ENCODE measurements around the gene LEKR1.

Gene LEKR1

DNA sequence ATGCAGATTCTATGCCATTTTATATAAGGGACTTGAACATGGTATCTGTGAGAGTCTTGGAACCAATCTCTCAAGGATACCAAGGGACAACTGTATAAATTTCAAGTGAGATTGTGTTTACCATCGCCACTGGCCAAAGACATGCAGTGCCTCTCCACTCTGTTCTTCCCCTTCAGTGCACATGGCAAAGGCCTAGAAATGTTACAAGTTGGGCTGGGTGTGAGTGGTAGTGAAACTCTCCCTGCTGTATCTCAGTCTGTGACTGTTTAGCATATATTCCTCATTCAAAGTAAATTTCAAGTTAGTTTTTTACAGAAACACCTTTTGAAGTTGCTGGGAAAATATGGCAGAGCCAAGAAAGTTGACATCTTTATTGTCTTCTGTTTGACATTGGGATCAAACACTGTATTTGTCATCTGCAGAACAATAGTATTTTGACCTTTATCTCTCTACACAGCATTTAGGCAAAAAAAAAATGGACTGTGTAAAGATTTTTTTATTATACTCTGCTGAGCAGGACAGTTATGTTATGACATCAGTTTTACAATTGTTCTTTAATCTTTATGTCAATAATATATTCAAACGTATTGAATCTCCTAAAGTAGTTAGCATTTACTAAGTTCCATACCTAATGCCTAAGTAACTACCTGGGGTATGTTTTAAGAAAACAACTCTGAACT is 232.4 kb downstream of the LEKR1 start:
- no peak for DNase-seq (ENCODE audit: low read depth in 2 of 2)

GRCh38 chr3:157059181-157059580 is 233.0 kb downstream of the LEKR1 start:
- no peak for DNase-seq (ENCODE audit: low read depth in 2 of 2)

- DNase-seq (ENCODE audit: low read depth in 2 of 2): no peak
These were observed 233.5 kb downstream of the LEKR1 start for GRCh38 chr3:157059661-157060060.

- DNase-seq (ENCODE audit: low read depth in 2 of 2): no peak
These were observed 235.1 kb downstream of the LEKR1 start for GRCh38 chr3:157061265-157061664.

DNA sequence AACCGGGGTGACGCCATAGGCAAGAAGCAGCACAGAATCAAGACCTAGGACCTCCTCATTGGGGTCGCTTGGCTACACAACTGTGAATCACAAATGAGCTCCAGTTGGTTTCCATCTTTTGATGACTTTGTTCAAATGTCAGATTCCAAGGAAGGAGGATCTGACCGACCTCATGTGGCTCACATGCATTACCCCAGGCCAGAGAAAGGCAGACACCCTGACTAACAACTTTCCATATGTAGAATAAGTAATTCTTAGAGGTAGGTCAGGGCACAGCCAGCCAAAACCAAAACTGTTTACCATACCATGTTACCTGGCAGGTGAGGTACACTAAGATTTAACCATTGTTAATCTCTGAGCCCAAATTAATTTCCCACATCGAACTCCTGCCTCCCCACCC is 237.3 kb downstream of the LEKR1 start:
- no peak for DNase-seq (ENCODE audit: low read depth in 2 of 2)

DNA sequence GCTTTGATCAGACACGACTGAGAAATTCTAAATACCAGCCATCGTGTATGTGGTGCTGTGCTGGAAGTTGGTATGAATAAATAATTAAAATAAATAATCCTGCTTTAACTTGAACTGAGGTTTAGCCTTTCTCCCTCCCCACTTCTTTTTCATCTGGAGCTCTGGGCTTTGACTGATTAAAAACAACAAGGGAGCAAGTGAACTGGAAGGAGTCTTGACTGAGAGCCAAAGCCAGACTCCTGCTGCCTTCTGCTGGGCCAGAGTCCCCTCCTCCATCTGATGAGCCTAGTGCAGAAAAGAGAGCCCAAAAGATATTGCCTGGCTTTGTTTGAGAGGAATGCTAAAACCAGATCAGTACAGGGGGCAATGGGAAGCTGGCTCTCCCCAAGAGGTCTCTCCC is 237.8 kb downstream of the LEKR1 start:
- DNase-seq (ENCODE audit: low read depth in 2 of 2): no peak

DNA sequence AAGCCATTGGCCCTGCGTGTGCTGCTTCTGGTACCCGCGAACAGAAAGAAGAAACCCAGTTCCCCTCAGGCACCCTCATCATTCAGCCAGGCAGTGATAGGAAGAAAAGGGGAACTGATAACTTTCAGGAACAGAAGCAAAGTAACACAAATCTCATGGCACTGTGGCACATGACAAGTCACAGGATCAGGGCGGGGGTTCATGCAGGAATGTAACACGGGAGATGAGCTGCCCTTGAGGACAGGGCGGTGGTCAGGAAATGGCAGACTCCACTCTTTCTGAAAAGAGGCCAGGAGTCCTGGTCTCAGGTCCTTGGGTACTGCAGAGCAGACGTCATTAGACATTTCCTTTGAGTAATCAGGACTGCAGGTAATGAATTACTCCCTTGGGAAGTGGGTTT is 238.2 kb downstream of the LEKR1 start:
- DNase-seq (ENCODE audit: low read depth in 2 of 2): no peak

- DNase-seq (ENCODE audit: low read depth in 2 of 2): no peak
These were observed 239.0 kb downstream of the LEKR1 start for GRCh38 chr3:157065201-157065600.

DNA sequence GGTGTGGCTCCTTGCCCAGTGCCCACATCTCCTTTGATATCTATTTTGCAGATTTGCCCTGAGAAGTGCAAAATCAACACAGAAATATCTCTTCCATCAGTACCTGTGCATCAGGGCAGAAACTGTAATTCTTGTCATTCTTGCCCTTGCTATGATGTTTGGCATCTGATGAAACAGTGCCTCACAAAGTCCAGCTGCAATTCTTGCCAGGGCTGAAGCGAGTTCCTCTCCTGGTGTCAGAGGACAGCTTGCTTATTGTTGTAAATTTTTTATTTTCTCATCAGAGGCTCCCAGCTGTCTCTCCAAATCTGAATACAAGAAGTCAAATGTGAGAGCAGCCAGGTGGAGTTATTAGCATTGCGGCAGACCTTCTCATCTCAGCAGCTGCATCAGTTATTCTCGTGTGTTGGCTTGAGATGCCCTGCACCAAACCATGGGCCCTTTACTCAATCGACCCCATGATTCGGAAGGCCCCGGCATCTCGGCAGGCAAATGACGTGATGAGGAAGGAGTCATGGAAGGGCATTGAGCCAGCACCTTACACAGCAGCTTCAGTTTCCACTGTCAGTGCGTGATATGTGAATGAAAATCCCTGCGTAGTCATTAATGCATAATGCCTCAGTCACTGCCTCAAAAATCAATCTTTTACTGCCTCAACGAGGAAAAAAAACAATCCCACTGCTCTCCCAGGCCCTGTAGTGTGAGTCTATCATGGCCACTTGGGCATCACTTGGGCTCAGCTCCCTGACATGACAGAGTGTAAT is 240.4 kb downstream of the LEKR1 start:
- DNase-seq (ENCODE audit: low read depth in 2 of 2): no peak

- DNase-seq (ENCODE audit: low read depth in 2 of 2): no peak
These were observed 241.0 kb downstream of the LEKR1 start for GRCh38 chr3:157067114-157067513.

DNA sequence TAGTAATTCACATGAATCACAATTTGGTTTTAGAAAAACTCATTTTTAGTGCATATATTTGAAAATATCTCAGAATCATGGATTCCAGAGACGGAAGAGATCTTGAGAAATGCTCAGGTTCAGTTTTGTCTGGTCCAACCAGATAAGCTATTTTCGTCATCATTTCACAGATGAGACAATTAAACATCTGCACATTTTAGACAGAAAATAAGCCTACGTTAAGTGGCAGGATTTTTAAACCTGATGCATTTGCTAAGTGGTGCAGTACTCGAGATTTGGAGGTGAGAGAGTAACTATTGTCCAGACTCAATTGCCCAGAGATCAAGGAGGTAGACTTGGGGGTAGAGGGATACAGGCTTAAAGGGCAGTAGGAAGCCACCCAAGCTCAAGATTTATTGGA is 243.3 kb downstream of the LEKR1 start:
- DNase-seq (ENCODE audit: low read depth in 2 of 2): no peak

- DNase-seq (ENCODE audit: low read depth in 2 of 2): no peak
These were observed 243.9 kb downstream of the LEKR1 start for GRCh38 chr3:157069846-157070677.

- DNase-seq (ENCODE audit: low read depth in 2 of 2): no peak
These were observed 244.5 kb downstream of the LEKR1 start for GRCh38 chr3:157070678-157070999.

GRCh38 chr3:157071744-157072525 is 245.8 kb downstream of the LEKR1 start:
- no peak for DNase-seq (ENCODE audit: low read depth in 2 of 2)

GRCh38 chr3:157073810-157074209 is 247.7 kb downstream of the LEKR1 start:
- no peak for DNase-seq (ENCODE audit: low read depth in 2 of 2)

DNA sequence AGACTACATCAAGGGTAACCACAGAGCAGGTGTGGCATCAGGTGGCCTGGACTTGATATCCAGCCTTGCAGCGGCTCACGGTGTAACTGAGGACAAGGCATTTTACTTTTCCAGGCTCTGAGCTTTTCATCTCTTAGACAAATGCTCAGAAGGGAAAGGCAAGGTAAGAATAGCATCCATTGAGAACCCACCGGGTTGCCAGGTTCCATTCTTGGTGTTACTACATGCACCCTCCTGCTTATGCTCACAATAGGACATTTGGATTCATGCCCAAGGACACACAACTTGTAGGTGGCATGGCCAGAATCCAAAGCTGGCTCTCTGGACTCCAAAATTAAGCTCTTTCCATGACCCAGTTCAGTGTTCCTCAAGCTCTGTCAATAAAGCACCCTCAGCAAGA is 248.3 kb downstream of the LEKR1 start:
- DNase-seq (ENCODE audit: low read depth in 2 of 2): no peak

DNA sequence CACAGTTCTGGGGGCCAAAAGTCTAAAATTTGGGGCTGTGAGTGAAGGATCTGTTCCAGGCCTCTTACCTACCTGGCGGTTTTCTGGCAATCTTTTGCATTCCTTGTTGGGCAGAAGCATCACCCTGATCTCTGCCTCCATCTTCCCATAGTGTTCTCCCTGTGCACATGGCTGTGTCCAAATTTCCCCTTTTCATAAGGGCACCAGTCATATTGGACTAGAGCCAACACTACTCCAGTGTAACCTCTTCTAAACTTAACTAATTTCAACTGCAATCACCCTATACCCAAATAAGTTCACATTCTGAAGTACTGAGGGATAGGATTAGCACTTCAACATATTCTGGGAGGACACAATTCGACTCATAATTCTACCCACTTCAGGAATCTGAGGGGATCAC is 248.8 kb downstream of the LEKR1 start:
- no peak for DNase-seq (ENCODE audit: low read depth in 2 of 2)

DNA sequence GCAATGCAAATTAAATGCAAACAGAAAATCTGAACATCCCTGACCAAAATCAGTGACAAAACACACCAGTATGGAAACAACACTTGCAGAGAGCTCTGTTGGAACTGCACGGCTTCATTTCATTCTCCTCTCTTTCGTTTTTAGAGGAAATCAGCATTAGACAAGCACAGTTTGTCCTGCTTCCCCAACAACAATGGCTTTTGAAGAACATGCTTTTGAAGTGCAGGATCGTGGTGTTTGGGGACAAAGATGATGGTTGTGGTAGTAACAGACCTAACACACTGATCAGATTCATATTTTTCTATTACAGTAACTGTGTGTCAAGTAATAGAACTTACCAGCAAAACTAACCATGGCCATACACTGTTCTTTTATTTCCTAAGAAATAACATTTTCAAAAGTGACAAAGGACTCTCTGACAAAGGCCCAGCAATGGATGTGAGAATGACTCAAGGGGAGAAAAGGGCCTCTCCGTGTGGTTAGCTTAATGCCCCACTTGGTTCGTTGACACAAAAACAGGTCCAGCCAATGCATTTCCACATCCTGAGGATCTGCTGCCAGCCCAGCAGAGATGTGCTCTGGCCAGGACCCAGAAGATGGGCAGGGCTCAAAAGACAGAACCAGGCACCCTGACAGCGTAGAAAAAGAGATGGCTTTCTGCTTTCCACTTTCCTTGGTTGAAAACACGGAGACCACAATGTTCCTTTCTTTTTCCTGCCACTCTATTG is 249.7 kb downstream of the LEKR1 start:
- DNase-seq (ENCODE audit: low read depth in 2 of 2): no peak

GRCh38 chr3:157077565-157077991 is 251.4 kb downstream of the LEKR1 start:
- no peak for DNase-seq (ENCODE audit: low read depth in 2 of 2)

DNA sequence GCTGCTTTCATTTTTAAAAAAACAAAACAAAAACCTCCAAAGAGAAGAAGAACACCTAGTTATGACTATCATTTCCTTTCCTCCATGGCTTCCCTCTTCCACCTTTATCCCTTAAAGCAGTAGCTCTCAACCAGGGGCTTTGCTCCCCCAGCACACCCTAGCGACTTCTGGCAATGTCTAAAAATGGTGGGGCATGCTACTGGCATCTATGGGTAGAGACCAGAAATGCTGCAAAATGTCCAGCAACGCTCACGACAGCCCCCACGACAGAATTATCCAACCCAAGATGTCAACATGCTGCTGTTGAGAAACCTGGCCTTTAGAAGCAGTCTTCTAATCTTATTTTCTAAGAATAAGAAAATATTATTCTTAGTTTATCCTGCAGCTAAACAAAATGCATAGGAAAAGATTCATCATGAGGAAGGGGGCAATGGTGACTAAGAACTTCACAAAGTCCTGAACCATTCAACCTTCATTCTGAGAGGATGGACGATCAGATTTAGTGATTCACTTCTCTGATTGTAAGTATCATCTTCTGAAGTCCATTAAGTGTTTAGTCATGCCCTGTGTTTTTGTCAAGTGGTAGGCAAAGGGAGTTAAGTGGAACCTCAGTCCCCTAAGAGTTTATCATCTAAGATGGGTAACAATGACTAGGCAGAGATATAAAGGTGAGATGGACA is 252.1 kb downstream of the LEKR1 start:
- DNase-seq (ENCODE audit: low read depth in 2 of 2): no peak

DNA sequence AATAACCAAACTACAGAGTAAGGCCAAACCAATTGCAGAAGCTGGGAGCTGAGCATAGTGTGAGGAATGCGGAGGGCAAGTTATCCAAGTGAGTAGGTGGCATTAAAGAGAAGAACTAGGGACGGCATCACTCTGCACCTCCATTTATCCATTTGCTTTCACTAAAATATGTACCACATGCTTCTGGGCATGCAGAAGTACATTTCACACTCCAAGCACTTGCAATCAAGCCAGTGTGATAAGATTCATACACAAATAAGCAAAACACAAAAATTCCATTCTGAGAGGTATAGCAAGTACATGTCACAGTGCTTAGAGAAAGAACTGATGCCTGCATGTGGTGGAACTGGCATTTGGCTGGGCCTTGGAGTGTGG is 252.6 kb downstream of the LEKR1 start:
- DNase-seq (ENCODE audit: low read depth in 2 of 2): no peak

Measured in activated CD4-positive, alpha-beta T cell treated with anti-CD3 and anti-CD28 coated beads for 24 hours (primary cell).